Thymus (tissue), 11 donors: ENCODE measurements around the gene HIPK2. TPM values are rescaled to one million over a fixed set of nuclear protein-coding genes. Genes with fewer than 3 reads are reported as not detected.

Experiments
- DNase-seq, 9 donors: peaks; one replicate each; pipeline ENCODE4 v3.0.0-alpha.2; 2013; ENCODE audit warnings: low spot score in 9 of 9, low read depth in 6 of 9, missing footprints in 1 of 9
- H3K27ac ChIP-seq, 2 donors: one replicate each; pipeline ENCODE4 v1.5.1; 2013; ENCODE audit warnings: control low read depth in 1 of 2, low read depth in 1 of 2, low read length in 1 of 2, mild to moderate bottlenecking in 1 of 2, moderate library complexity in 1 of 2
- H3K27me3 ChIP-seq, 2 donors: one replicate each; pipeline ENCODE4 v1.5.1; 2013; ENCODE audit warnings: low read length in 1 of 2; ENCODE audit not compliant: control insufficient read depth in 2 of 2, insufficient read depth in 1 of 2
- H3K36me3 ChIP-seq, 2 donors: one replicate each; pipeline ENCODE4 v1.5.1; 2013; ENCODE audit warnings: low read length in 1 of 2, mild to moderate bottlenecking in 1 of 2, moderate library complexity in 1 of 2; ENCODE audit not compliant: control insufficient read depth in 2 of 2, insufficient read depth in 2 of 2
- H3K4me1 ChIP-seq, 2 donors: one replicate each; pipeline ENCODE4 v1.5.1; 2013; ENCODE audit warnings: low read length in 2 of 2; ENCODE audit not compliant: control insufficient read depth in 2 of 2, insufficient read depth in 2 of 2
- H3K4me3 ChIP-seq, 2 donors: one replicate each; pipeline ENCODE4 v1.5.1; 2013; ENCODE audit warnings: low read length in 2 of 2, control low read depth in 1 of 2, mild to moderate bottlenecking in 1 of 2
- H3K9me3 ChIP-seq, 2 donors: one replicate each; pipeline ENCODE4 v1.5.1; 2013; ENCODE audit warnings: low read length in 1 of 2, mild to moderate bottlenecking in 1 of 2; ENCODE audit not compliant: control insufficient read depth in 2 of 2, insufficient read depth in 1 of 2
- WGBS: extraction: QIAGEN DNeasy Blood & Tissue Kit; methylation state at CpG from one replicate; pipeline ENCODE4 v1.1.7; 2013; 5-methylcytosine and 5-hydroxymethylcytosine counted together
- polyA plus RNA-seq: library from polyadenylated mRNA; stranded (reverse); fragments of 200-250 nt; gene quantifications from one replicate; pipeline ENCODE4 v1.2.3, GENCODE V29; 2013
- total RNA-seq: library from RNA; stranded (reverse); fragments of 120-200 nt; gene quantifications from one replicate; pipeline ENCODE4 v1.2.4, GENCODE V29; 2013
- donor health status: healthy.

The HIPK2 gene
- total and polyA plus RNA-seq, 2 donors = 3.4 to 5.8 TPM

GRCh38 chr7:139538881-139539635, 238.7 kb downstream of the HIPK2 start:
- H3K4me1 ChIP-seq = no peaks in the 10 kb centered on the region
- H3K9me3 ChIP-seq = peaks cover 0 to 2% of the 10 kb centered on the region in 2 donors
- no peaks in the 10 kb centered on the region for H3K36me3 ChIP-seq
- no peaks in the 10 kb centered on the region for H3K27me3 ChIP-seq
- no peak overlapping the region for H3K4me3 ChIP-seq
- 94% methylated on average over 8 of the region's 8 CpGs for WGBS
- no peak overlapping the region for H3K27ac ChIP-seq
- DNase-seq = no peak

- 96% methylated on average over 8 of the region's 8 CpGs for WGBS
- Histone ChIP-seq H3K36me3 (no peaks in the 10 kb centered on the region), H3K27ac (no peak overlapping the region), H3K9me3 (no peaks in the 10 kb centered on the region), H3K4me3 (no peak overlapping the region), H3K4me1 (no peaks in the 10 kb centered on the region), H3K27me3 (no peaks in the 10 kb centered on the region)
- DNase-seq = no peak
These were observed 241.6 kb downstream of the HIPK2 start for GRCh38 chr7:139536152-139536551.

- WGBS = 87% methylated on average over 7 of the region's 7 CpGs
- no peaks in the 10 kb centered on the region for H3K9me3 ChIP-seq
- no peak for DNase-seq
- H3K27ac ChIP-seq = no peak overlapping the region
- H3K36me3 ChIP-seq = no peaks in the 10 kb centered on the region
- no peaks in the 10 kb centered on the region for H3K27me3 ChIP-seq
- H3K4me1 ChIP-seq = no peaks in the 10 kb centered on the region
- H3K4me3 ChIP-seq = no peak overlapping the region
These were observed 242.7 kb downstream of the HIPK2 start for GRCh38 chr7:139534966-139535651.

- no peaks in the 10 kb centered on the region for H3K36me3 ChIP-seq
- no peaks in the 10 kb centered on the region for H3K9me3 ChIP-seq
- H3K4me3 ChIP-seq = no peak overlapping the region
- WGBS = 99% methylated on average over 9 of the region's 9 CpGs
- no peaks in the 10 kb centered on the region for H3K4me1 ChIP-seq
- DNase-seq = no peak
- H3K27me3 ChIP-seq = no peaks in the 10 kb centered on the region
- no peak overlapping the region for H3K27ac ChIP-seq
These were observed 243.7 kb downstream of the HIPK2 start for GRCh38 chr7:139534096-139534495.

GRCh38 chr7:139532636-139533155, 245.1 kb downstream of the HIPK2 start:
- Histone ChIP-seq H3K9me3 (no peaks in the 10 kb centered on the region), H3K4me1 (no peaks in the 10 kb centered on the region), H3K27ac (no peak overlapping the region), H3K4me3 (no peak overlapping the region), H3K27me3 (no peaks in the 10 kb centered on the region), H3K36me3 (no peaks in the 10 kb centered on the region)
- DNase-seq = no peak
- WGBS = 95% methylated on average over 6 of the region's 6 CpGs

GRCh38 chr7:139531094-139531493, 246.7 kb downstream of the HIPK2 start:
- H3K27ac ChIP-seq = no peak overlapping the region
- no peaks in the 10 kb centered on the region for H3K4me1 ChIP-seq
- H3K27me3 ChIP-seq = peaks cover 0 to 5% of the 10 kb centered on the region in 2 donors
- no peak for DNase-seq
- H3K9me3 ChIP-seq = no peaks in the 10 kb centered on the region
- H3K4me3 ChIP-seq = no peak overlapping the region
- H3K36me3 ChIP-seq = no peaks in the 10 kb centered on the region
- WGBS = 97% methylated on average over 1 of the region's 1 CpG

GRCh38 chr7:139526578-139527544, 250.9 kb downstream of the HIPK2 start:
- 79% methylated on average over 8 of the region's 8 CpGs for WGBS
- H3K9me3 ChIP-seq = peaks cover 0 to 4% of the 10 kb centered on the region in 2 donors
- H3K27me3 ChIP-seq = peaks cover 26 to 43% of the 10 kb centered on the region in 2 donors
- no peak overlapping the region for H3K4me3 ChIP-seq
- no peak overlapping the region for H3K27ac ChIP-seq
- no peak for DNase-seq
- H3K4me1 ChIP-seq = peaks cover 0 to 2% of the 10 kb centered on the region in 2 donors
- no peaks in the 10 kb centered on the region for H3K36me3 ChIP-seq

- Histone ChIP-seq H3K36me3 (no peaks in the 10 kb centered on the region), H3K27me3 (peaks cover 29 to 51% of the 10 kb centered on the region in 2 donors), H3K9me3 (peaks cover 0 to 4% of the 10 kb centered on the region in 2 donors), H3K4me1 (peaks cover 0 to 2% of the 10 kb centered on the region in 2 donors), H3K27ac (no peak overlapping the region), H3K4me3 (no peak overlapping the region)
- no peak for DNase-seq
These were observed 252.0 kb downstream of the HIPK2 start for GRCh38 chr7:139525750-139526149.
